Endothelial cell of umbilical vein (primary cell): ENCODE data around the gene SCNN1B. TPM values are rescaled to one million over a fixed set of nuclear protein-coding genes. Genes with fewer than 3 reads are reported as not detected.

Experiments used
- BruUV-seq: library from RNA; stranded (reverse); fragments of 400-500 nt; replicated peaks from 2 replicates; lab custom pipeline; 2021; lab: Mats Ljungman, UMichigan
- CTCF ChIA-PET: fragments of 300-600, 350-600 bp; sonication (Branson Sonifier 250); formaldehyde crosslinking; loops from one replicate; lab custom pipeline; 2021; ENCODE audit warnings: antibody characterized with exemption, inconsistent platforms; lab: Charles Lee
- POLR2A ChIA-PET: fragments of 300-600, 350-600 bp; sonication (Branson Sonifier 250); formaldehyde crosslinking; loops from one replicate; lab custom pipeline; 2021; ENCODE audit warnings: antibody characterized with exemption, inconsistent platforms; lab: Charles Lee
- DNase-seq: peaks from one replicate; pipeline ENCODE4 v3.0.0-alpha.2; 2011; ENCODE audit warnings: low read depth, low spot score
- FAIRE-seq: peaks from 2 replicates; lab custom pipeline; 2011; peaks lifted over from hg19 to GRCh38; lab: Jason Lieb, UNC
- H2AFZ ChIP-seq: 2 replicates; pipeline ENCODE4 v1.6.0; 2012; ENCODE audit warnings: low read depth, low read length, control low read depth, inconsistent platforms
- H3K27ac ChIP-seq: 2 replicates; pipeline ENCODE4 v1.5.1; 2011; ENCODE audit warnings: low read depth, mild to moderate bottlenecking, control low read depth, low read length, moderate library complexity; ENCODE audit not compliant: insufficient read depth
- H3K27me3 ChIP-seq, 2 experiments: 2 replicates each; pipeline versions ENCODE4 v1.6.0 to v1.6.1; 2011; ENCODE audit warnings: low read length in 2 of 2, mixed read lengths in 1 of 2; ENCODE audit not compliant: control insufficient read depth in 2 of 2, insufficient read depth in 2 of 2
- H3K36me3 ChIP-seq, 2 experiments: 2 replicates in 1 of 2; 3 replicates in 1 of 2; pipeline ENCODE4 v1.5.1; 2011; ENCODE audit warnings: low read length in 2 of 2, mild to moderate bottlenecking in 1 of 2, moderate library complexity in 1 of 2; ENCODE audit not compliant: control insufficient read depth in 2 of 2, insufficient read depth in 2 of 2; ENCODE audit errors: extremely low read depth in 1 of 2
- H3K4me1 ChIP-seq: 3 replicates; pipeline ENCODE4 v1.5.1; 2011; ENCODE audit warnings: mild to moderate bottlenecking, low read length; ENCODE audit not compliant: control insufficient read depth, insufficient read depth; ENCODE audit errors: extremely low read depth
- H3K4me2 ChIP-seq: 2 replicates; pipeline ENCODE4 v1.6.1; 2011; ENCODE audit warnings: low read length, control low read depth, mixed read lengths; ENCODE audit not compliant: insufficient read depth
- H3K4me3 ChIP-seq, 3 experiments: fragments of 200-600 bp in 1 of 3; sonication (generic), shearing (Covaris generic) in 1 of 3; replicated peaks in 1 of 3; 2 replicates each; pipeline ENCODE4 v1.5.1; 2011 to 2016; ENCODE audit warnings: control low read depth in 3 of 3, low read length in 3 of 3, mild to moderate bottlenecking in 2 of 3, inconsistent platforms in 1 of 3, low read depth in 1 of 3, moderate library complexity in 1 of 3; ENCODE audit not compliant: insufficient read depth in 1 of 3
- H3K79me2 ChIP-seq: 2 replicates; pipeline ENCODE4 v1.6.0; 2012; ENCODE audit warnings: low read length, inconsistent platforms; ENCODE audit not compliant: control insufficient read depth, insufficient read depth
- H3K9ac ChIP-seq: replicated peaks from 2 replicates; pipeline ENCODE3; 2011; ENCODE audit warnings: low read length, control low read depth; ENCODE audit not compliant: insufficient read depth; ENCODE audit errors: extremely low read depth
- H3K9me1 ChIP-seq: replicated peaks from 3 replicates; pipeline ENCODE4 v1.6.0; 2011; ENCODE audit warnings: mild to moderate bottlenecking, low read length; ENCODE audit not compliant: control insufficient read depth, insufficient read depth; ENCODE audit errors: extremely low read depth
- H3K9me3 ChIP-seq: replicated peaks from 2 replicates; pipeline ENCODE4 v1.5.1; 2012; ENCODE audit warnings: low read length, inconsistent platforms; ENCODE audit not compliant: control insufficient read depth, insufficient read depth
- H4K20me1 ChIP-seq: replicated peaks from 2 replicates; pipeline ENCODE3; 2011; ENCODE audit warnings: mild to moderate bottlenecking, low read length; ENCODE audit not compliant: control insufficient read depth, insufficient read depth; ENCODE audit errors: extremely low read depth
- CTCF ChIP-seq, 2 donors: IDR thresholded peaks; 1 replicate in 1 of 2; 2 replicates in 1 of 2; pipeline ENCODE4 v1.5.1; 2011; ENCODE audit warnings: low read length in 2 of 2, mild to moderate bottlenecking in 2 of 2, moderate library complexity in 2 of 2, control low read depth in 1 of 2, inconsistent platforms in 1 of 2, low read depth in 1 of 2; ENCODE audit not compliant: insufficient read depth in 1 of 2; ENCODE audit errors: extremely low read depth in 1 of 2
- EZH2 ChIP-seq: IDR thresholded peaks from 2 replicates; pipeline ENCODE4 v1.6.1; 2012; ENCODE audit warnings: borderline replicate concordance, low read depth, mild to moderate bottlenecking, moderate library complexity, low read length, inconsistent platforms; ENCODE audit not compliant: severe bottlenecking
- FOS ChIP-seq: IDR thresholded peaks from 2 replicates; pipeline ENCODE4 v1.6.1; 2011; ENCODE audit warnings: mild to moderate bottlenecking, low read length, moderate library complexity, borderline replicate concordance; ENCODE audit not compliant: insufficient read depth
- GATA2 ChIP-seq: IDR thresholded peaks from 2 replicates; pipeline ENCODE4 v1.7.0; 2011; ENCODE audit warnings: low read depth, mild to moderate bottlenecking, moderate library complexity, mixed read lengths, low read length; ENCODE audit not compliant: insufficient read length, insufficient read depth
- JUN ChIP-seq: IDR thresholded peaks from 2 replicates; pipeline ENCODE4 v1.6.1; 2011; ENCODE audit warnings: borderline replicate concordance, low read depth; ENCODE audit not compliant: insufficient read length, insufficient read depth
- MAX ChIP-seq: IDR thresholded peaks from 2 replicates; pipeline ENCODE4 v1.6.1; 2011; ENCODE audit not compliant: insufficient read depth, insufficient read length
- MYC ChIP-seq: IDR thresholded peaks from one replicate; pipeline ENCODE4 v1.6.1; 2011; ENCODE audit warnings: mild to moderate bottlenecking, low read depth, low read length
- POLR2A ChIP-seq: IDR thresholded peaks from 2 replicates; pipeline ENCODE4 v1.6.1; 2012; ENCODE audit warnings: low read depth, mild to moderate bottlenecking, control low read depth, low read length
- POLR2AphosphoS5 ChIP-seq: IDR thresholded peaks from 2 replicates; pipeline ENCODE4 v1.6.1; 2012; ENCODE audit warnings: low read depth, mild to moderate bottlenecking, control low read depth, low read length, moderate library complexity; ENCODE audit not compliant: insufficient read depth
- dilution Hi-C: fragments of 300-500 bp; cut with MboI; formaldehyde crosslinking; loops from one replicate; pipeline ENCODE4 v1.15.0; 2019; ENCODE audit warnings: low sequenced_read_pairs; ENCODE audit not compliant: extremely low pct_ligation_motif_present
- intact Hi-C: fragments of 100-400 bp; cut with micrococcal nuclease; formaldehyde crosslinking; loops from one replicate; pipeline ENCODE4 v1.10.0; 2022
- polyA plus RNA-seq, 4 experiments: library from polyadenylated mRNA; depleted of rRNA in 3 of 4; stranded (reverse) in 3 of 4; unstranded in 1 of 4; fragments of >200 nt; gene quantifications; 2 replicates each; pipeline versions ENCODE4 v1.2.1 to v1.2.3, GENCODE V29; 2011 to 2012; ENCODE audit warnings: missing spikeins in 1 of 4
- total RNA-seq: library from RNA; stranded (reverse); gene quantifications from 2 replicates; pipeline ENCODE4 v1.2.3, GENCODE V29; 2021

SCNN1B gene
- total and polyA plus RNA-seq, 2 donors (not counting 3 experiments of a cell fraction or from before 2014, with no cell fraction given), result not detected

GRCh38 chr16:23269248-23269953, 32.7 kb upstream of the SCNN1B start:
- POLR2A ChIA-PET, result no interaction called here
- dilution Hi-C loops, result no loop called here

More at GRCh38 chr16:23269248-23269953, 32.7 kb upstream of the SCNN1B start:
- Histone ChIP-seq H3K4me1 (no peaks in the 10 kb centered on the region), H3K4me2 (no peak overlapping the region), H3K9me1 (no peaks in the 10 kb centered on the region), H3K4me3 (no peak overlapping the region), H3K9me3 (no peaks in the 10 kb centered on the region), H3K27me3 (no peaks in the 10 kb centered on the region), H4K20me1 (no peaks in the 10 kb centered on the region), H3K9ac (no peak overlapping the region), H2AFZ (no peak overlapping the region), H3K27ac (no peak overlapping the region), H3K36me3 (no peaks in the 10 kb centered on the region), H3K79me2 (no peaks in the 10 kb centered on the region)
- CTCF ChIA-PET, result interaction anchor here (0.6 to 1.2 kb wide), 3 partner anchors 10 to 492 kb away, joined by 3 read pairs; no protein-coding TSS in a partner anchor
- DNase-seq (no peak), FAIRE-seq (no peak)
- intact Hi-C loops, result no loop called here
- BruUV-seq, result no TSS peak
- no peak for TF ChIP-seq POLR2AphosphoS5
- no peak for TF ChIP-seq EZH2
- no peak for TF ChIP-seq FOS
- no peak for TF ChIP-seq JUN
- no peak for TF ChIP-seq GATA2
- TF ChIP-seq POLR2A, result no peak
- no peak for TF ChIP-seq CTCF (IDR thresholded peaks at IDR 0.05; ENCODE audit: extremely low read depth in 1 of 2, insufficient read depth in 1 of 2, low read depth in 1 of 2, low read length in 2 of 2)
- TF ChIP-seq MYC, result no peak
- TF ChIP-seq MAX, result no peak
